Measurements from ENCODE around the gene MEAF6.

DNA sequence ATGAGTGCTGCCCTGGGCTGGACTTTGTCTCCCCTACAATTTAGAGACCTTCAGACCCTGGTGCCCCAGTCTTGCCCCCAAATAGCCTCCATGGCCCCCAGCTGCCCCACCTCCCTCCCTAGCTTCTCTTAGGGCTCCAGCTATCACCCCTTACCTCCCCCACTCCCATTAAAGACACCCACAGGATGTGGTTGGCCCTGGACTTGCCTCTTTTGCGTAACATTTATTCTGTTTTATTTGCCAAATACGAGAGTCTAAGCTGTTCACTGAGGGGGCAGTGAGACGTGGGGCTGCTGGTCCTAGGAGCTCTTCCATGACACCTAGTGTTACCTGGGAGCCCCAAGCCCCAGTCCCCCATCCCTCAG is 35.7 kb downstream of the MEAF6 start:
- TF ChIP-seq POLR2A (IDR thresholded peaks at IDR 0.05) (no peak), POLR2AphosphoS5 (IDR thresholded peaks at IDR 0.05) (no peak)
- TF ChIP-seq, protein P1, sequence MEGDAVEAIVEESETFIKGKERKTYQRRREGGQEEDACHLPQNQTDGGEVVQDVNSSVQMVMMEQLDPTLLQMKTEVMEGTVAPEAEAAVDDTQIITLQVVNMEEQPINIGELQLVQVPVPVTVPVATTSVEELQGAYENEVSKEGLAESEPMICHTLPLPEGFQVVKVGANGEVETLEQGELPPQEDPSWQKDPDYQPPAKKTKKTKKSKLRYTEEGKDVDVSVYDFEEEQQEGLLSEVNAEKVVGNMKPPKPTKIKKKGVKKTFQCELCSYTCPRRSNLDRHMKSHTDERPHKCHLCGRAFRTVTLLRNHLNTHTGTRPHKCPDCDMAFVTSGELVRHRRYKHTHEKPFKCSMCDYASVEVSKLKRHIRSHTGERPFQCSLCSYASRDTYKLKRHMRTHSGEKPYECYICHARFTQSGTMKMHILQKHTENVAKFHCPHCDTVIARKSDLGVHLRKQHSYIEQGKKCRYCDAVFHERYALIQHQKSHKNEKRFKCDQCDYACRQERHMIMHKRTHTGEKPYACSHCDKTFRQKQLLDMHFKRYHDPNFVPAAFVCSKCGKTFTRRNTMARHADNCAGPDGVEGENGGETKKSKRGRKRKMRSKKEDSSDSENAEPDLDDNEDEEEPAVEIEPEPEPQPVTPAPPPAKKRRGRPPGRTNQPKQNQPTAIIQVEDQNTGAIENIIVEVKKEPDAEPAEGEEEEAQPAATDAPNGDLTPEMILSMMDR (IDR thresholded peaks at IDR 0.05) = no peak

Measured in upper lobe of left lung (tissue), 4 donors.